ENCODE data around the gene OR2L8.
"Not testable (repeated sequence)": the region's sequence is repeated elsewhere in the genome, so short reads cannot be mapped to it uniquely, and the experiment has no call there.

Gene OR2L8

GRCh38 chr1:247935781-247936180, 12.9 kb upstream of the OR2L8 start:
- Histone ChIP-seq H3K27me3 (ENCODE audit: control insufficient read depth, insufficient read depth, low read length) (no peaks in the 10 kb centered on the region), H3K27ac (ENCODE audit: low read depth, low read length) (no peak overlapping the region), H3K4me3 (ENCODE audit: low read length) (no peak overlapping the region), H3K36me3 (ENCODE audit: control insufficient read depth, insufficient read depth, low read length) (no peaks in the 10 kb centered on the region), H3K4me1 (ENCODE audit: control insufficient read depth, insufficient read depth, low read length) (no peaks in the 10 kb centered on the region), H3K9ac (ENCODE audit: low read length) (no peak overlapping the region)

GRCh38 chr1:247936415-247936814, 12.2 kb upstream of the OR2L8 start:
- Histone ChIP-seq H3K27ac (ENCODE audit: low read depth, low read length) (no peak overlapping the region), H3K36me3 (ENCODE audit: control insufficient read depth, insufficient read depth, low read length) (no peaks in the 10 kb centered on the region), H3K27me3 (ENCODE audit: control insufficient read depth, insufficient read depth, low read length) (no peaks in the 10 kb centered on the region), H3K4me3 (ENCODE audit: low read length) (no peak overlapping the region), H3K9ac (ENCODE audit: low read length) (no peak overlapping the region), H3K4me1 (ENCODE audit: control insufficient read depth, insufficient read depth, low read length) (no peaks in the 10 kb centered on the region)

- H3K4me1 ChIP-seq (ENCODE audit: control insufficient read depth, insufficient read depth, low read length); H3K4me3 ChIP-seq (ENCODE audit: low read length); H3K9ac ChIP-seq (ENCODE audit: low read length); H3K27me3 ChIP-seq (ENCODE audit: control insufficient read depth, insufficient read depth, low read length); H3K36me3 ChIP-seq (ENCODE audit: control insufficient read depth, insufficient read depth, low read length); H3K27ac ChIP-seq (ENCODE audit: low read depth, low read length): not testable (repeated sequence)
Observed at GRCh38 chr1:247936965-247937734, 11.5 kb upstream of the OR2L8 start.

GRCh38 chr1:247942624-247943023, 6.0 kb upstream of the OR2L8 start:
- H3K4me1 ChIP-seq (ENCODE audit: control insufficient read depth, insufficient read depth, low read length) = no peaks in the 10 kb centered on the region
- no peaks in the 10 kb centered on the region for H3K27me3 ChIP-seq (ENCODE audit: control insufficient read depth, insufficient read depth, low read length)
- no peaks in the 10 kb centered on the region for H3K36me3 ChIP-seq (ENCODE audit: control insufficient read depth, insufficient read depth, low read length)
- H3K27ac ChIP-seq (ENCODE audit: low read depth, low read length) = no peak overlapping the region
- no peak overlapping the region for H3K4me3 ChIP-seq (ENCODE audit: low read length)
- no peak overlapping the region for H3K9ac ChIP-seq (ENCODE audit: low read length)

- no peaks in the 10 kb centered on the region for H3K27me3 ChIP-seq (ENCODE audit: control insufficient read depth, insufficient read depth, low read length)
- no peaks in the 10 kb centered on the region for H3K36me3 ChIP-seq (ENCODE audit: control insufficient read depth, insufficient read depth, low read length)
- H3K9ac ChIP-seq (ENCODE audit: low read length) = no peak overlapping the region
- H3K4me1 ChIP-seq (ENCODE audit: control insufficient read depth, insufficient read depth, low read length) = no peaks in the 10 kb centered on the region
- H3K27ac ChIP-seq (ENCODE audit: low read depth, low read length) = no peak overlapping the region
- no peak overlapping the region for H3K4me3 ChIP-seq (ENCODE audit: low read length)
Observed at GRCh38 chr1:247953408-247953807, 4.8 kb downstream of the OR2L8 start.

- Histone ChIP-seq H3K4me1 (ENCODE audit: control insufficient read depth, insufficient read depth, low read length) (no peaks in the 10 kb centered on the region), H3K27ac (ENCODE audit: low read depth, low read length) (no peak overlapping the region), H3K9ac (ENCODE audit: low read length) (no peak overlapping the region), H3K36me3 (ENCODE audit: control insufficient read depth, insufficient read depth, low read length) (no peaks in the 10 kb centered on the region), H3K4me3 (ENCODE audit: low read length) (no peak overlapping the region), H3K27me3 (ENCODE audit: control insufficient read depth, insufficient read depth, low read length) (no peaks in the 10 kb centered on the region)
Observed at GRCh38 chr1:247961791-247962190, 13.1 kb downstream of the OR2L8 start.

GRCh38 chr1:247962911-247963588, 14.4 kb downstream of the OR2L8 start:
- Histone ChIP-seq H3K9ac (ENCODE audit: low read length) (no peak overlapping the region), H3K27ac (ENCODE audit: low read depth, low read length) (no peak overlapping the region), H3K4me3 (ENCODE audit: low read length) (no peak overlapping the region), H3K27me3 (ENCODE audit: control insufficient read depth, insufficient read depth, low read length) (no peaks in the 10 kb centered on the region), H3K4me1 (ENCODE audit: control insufficient read depth, insufficient read depth, low read length) (no peaks in the 10 kb centered on the region), H3K36me3 (ENCODE audit: control insufficient read depth, insufficient read depth, low read length) (no peaks in the 10 kb centered on the region)

- no peaks in the 10 kb centered on the region for H3K36me3 ChIP-seq (ENCODE audit: control insufficient read depth, insufficient read depth, low read length)
- no peak within 1 kb of the TSS for H3K27ac ChIP-seq (ENCODE audit: low read depth, low read length)
- no peak within 1 kb of the TSS for H3K4me3 ChIP-seq (ENCODE audit: low read length)
- no peak within 1 kb of the TSS for H3K9ac ChIP-seq (ENCODE audit: low read length)
- H3K27me3 ChIP-seq (ENCODE audit: control insufficient read depth, insufficient read depth, low read length) = no peaks in the 10 kb centered on the region
- H3K4me1 ChIP-seq (ENCODE audit: control insufficient read depth, insufficient read depth, low read length) = no peaks in the 10 kb centered on the region
Observed at GRCh38 chr1:247964933-247965332, 16.3 kb downstream of the OR2L8 start, which contains the start of gene OR2AK2. TSS of gene OR2AK2 (plus strand) at chr1:247965233. CDS start at chr1:247965377, 144 bp downstream.

- no peak overlapping the region for H3K27ac ChIP-seq (ENCODE audit: low read depth, low read length)
- H3K9ac ChIP-seq (ENCODE audit: low read length) = no peak overlapping the region
- H3K27me3 ChIP-seq (ENCODE audit: control insufficient read depth, insufficient read depth, low read length) = no peaks in the 10 kb centered on the region
- H3K4me1 ChIP-seq (ENCODE audit: control insufficient read depth, insufficient read depth, low read length) = no peaks in the 10 kb centered on the region
- H3K36me3 ChIP-seq (ENCODE audit: control insufficient read depth, insufficient read depth, low read length) = no peaks in the 10 kb centered on the region
- no peak overlapping the region for H3K4me3 ChIP-seq (ENCODE audit: low read length)
Observed at GRCh38 chr1:247966532-247967204, 18.0 kb downstream of the OR2L8 start.

GRCh38 chr1:247992986-247993385, 44.3 kb downstream of the OR2L8 start:
- no peaks in the 10 kb centered on the region for H3K27me3 ChIP-seq (ENCODE audit: control insufficient read depth, insufficient read depth, low read length)
- no peak overlapping the region for H3K4me3 ChIP-seq (ENCODE audit: low read length)
- no peaks in the 10 kb centered on the region for H3K36me3 ChIP-seq (ENCODE audit: control insufficient read depth, insufficient read depth, low read length)
- H3K9ac ChIP-seq (ENCODE audit: low read length) = no peak overlapping the region
- no peaks in the 10 kb centered on the region for H3K4me1 ChIP-seq (ENCODE audit: control insufficient read depth, insufficient read depth, low read length)
- no peak overlapping the region for H3K27ac ChIP-seq (ENCODE audit: low read depth, low read length)

GRCh38 chr1:247998811-247999210, 50.2 kb downstream of the OR2L8 start:
- Histone ChIP-seq H3K4me3 (ENCODE audit: low read length) (no peak overlapping the region), H3K27ac (ENCODE audit: low read depth, low read length) (no peak overlapping the region), H3K36me3 (ENCODE audit: control insufficient read depth, insufficient read depth, low read length) (no peaks in the 10 kb centered on the region), H3K27me3 (ENCODE audit: control insufficient read depth, insufficient read depth, low read length) (no peaks in the 10 kb centered on the region), H3K9ac (ENCODE audit: low read length) (no peak overlapping the region), H3K4me1 (ENCODE audit: control insufficient read depth, insufficient read depth, low read length) (no peaks in the 10 kb centered on the region)

Data from rectal smooth muscle tissue (tissue), 1 donor.